Thymus (tissue), 11 donors: ENCODE data around the gene EQTN. TPM values are rescaled to one million over a fixed set of nuclear protein-coding genes. Genes with fewer than 3 reads are reported as not detected.

Experiments
- DNase-seq, 9 donors: peaks; one replicate each; pipeline ENCODE4 v3.0.0-alpha.2; 2013; ENCODE audit warnings: low spot score in 9 of 9, low read depth in 6 of 9, missing footprints in 1 of 9
- H3K27ac ChIP-seq, 2 donors: one replicate each; pipeline ENCODE4 v1.5.1; 2013; ENCODE audit warnings: control low read depth in 1 of 2, low read depth in 1 of 2, low read length in 1 of 2, mild to moderate bottlenecking in 1 of 2, moderate library complexity in 1 of 2
- H3K27me3 ChIP-seq, 2 donors: one replicate each; pipeline ENCODE4 v1.5.1; 2013; ENCODE audit warnings: low read length in 1 of 2; ENCODE audit not compliant: control insufficient read depth in 2 of 2, insufficient read depth in 1 of 2
- H3K36me3 ChIP-seq, 2 donors: one replicate each; pipeline ENCODE4 v1.5.1; 2013; ENCODE audit warnings: low read length in 1 of 2, mild to moderate bottlenecking in 1 of 2, moderate library complexity in 1 of 2; ENCODE audit not compliant: control insufficient read depth in 2 of 2, insufficient read depth in 2 of 2
- H3K4me1 ChIP-seq, 2 donors: one replicate each; pipeline ENCODE4 v1.5.1; 2013; ENCODE audit warnings: low read length in 2 of 2; ENCODE audit not compliant: control insufficient read depth in 2 of 2, insufficient read depth in 2 of 2
- H3K4me3 ChIP-seq, 2 donors: one replicate each; pipeline ENCODE4 v1.5.1; 2013; ENCODE audit warnings: low read length in 2 of 2, control low read depth in 1 of 2, mild to moderate bottlenecking in 1 of 2
- H3K9me3 ChIP-seq, 2 donors: one replicate each; pipeline ENCODE4 v1.5.1; 2013; ENCODE audit warnings: low read length in 1 of 2, mild to moderate bottlenecking in 1 of 2; ENCODE audit not compliant: control insufficient read depth in 2 of 2, insufficient read depth in 1 of 2
- WGBS: extraction: QIAGEN DNeasy Blood & Tissue Kit; methylation state at CpG from one replicate; pipeline ENCODE4 v1.1.7; 2013; 5-methylcytosine and 5-hydroxymethylcytosine counted together
- polyA plus RNA-seq: library from polyadenylated mRNA; stranded (reverse); fragments of 200-250 nt; gene quantifications from one replicate; pipeline ENCODE4 v1.2.3, GENCODE V29; 2013
- total RNA-seq: library from RNA; stranded (reverse); fragments of 120-200 nt; gene quantifications from one replicate; pipeline ENCODE4 v1.2.4, GENCODE V29; 2013
- donor health status: healthy.

Gene EQTN
- total and polyA plus RNA-seq, 2 donors, result 0.05 to 0.21 TPM

DNA sequence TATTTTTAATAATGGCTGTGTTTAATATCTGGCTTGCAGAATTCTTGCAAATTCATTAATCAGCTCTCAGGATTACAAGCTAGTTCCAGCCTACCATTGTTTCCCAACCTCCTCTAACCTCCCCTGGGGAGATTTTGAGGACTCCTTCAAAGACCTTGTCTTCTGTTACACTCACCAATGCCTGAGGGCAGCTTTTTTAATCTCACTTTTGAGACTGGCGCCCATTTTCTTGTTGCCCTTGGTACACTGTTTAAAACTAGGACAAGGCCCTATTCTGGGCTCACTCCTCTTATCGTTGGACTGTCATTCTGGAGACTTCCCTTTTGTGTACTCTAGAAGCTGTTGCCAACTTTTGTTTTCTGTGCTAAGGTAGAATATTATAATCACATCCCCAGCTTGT is 13.6 kb upstream of the EQTN start:
- no peaks in the 10 kb centered on the region for H3K36me3 ChIP-seq
- no peak overlapping the region for H3K27ac ChIP-seq
- WGBS, result 93% methylated on average over 2 of the region's 2 CpGs
- H3K9me3 ChIP-seq, result no peaks in the 10 kb centered on the region
- H3K4me1 ChIP-seq, result no peaks in the 10 kb centered on the region
- H3K27me3 ChIP-seq, result no peaks in the 10 kb centered on the region
- no peak overlapping the region for H3K4me3 ChIP-seq
- DNase-seq, result no peak

GRCh38 chr9:27308691-27309390 is 11.9 kb upstream of the EQTN start:
- Histone ChIP-seq H3K27me3 (no peaks in the 10 kb centered on the region), H3K36me3 (no peaks in the 10 kb centered on the region), H3K4me1 (no peaks in the 10 kb centered on the region), H3K4me3 (no peak overlapping the region), H3K9me3 (no peaks in the 10 kb centered on the region), H3K27ac (no peak overlapping the region)
- 93% methylated on average over 4 of the region's 4 CpGs for WGBS
- DNase-seq, result no peak

DNA sequence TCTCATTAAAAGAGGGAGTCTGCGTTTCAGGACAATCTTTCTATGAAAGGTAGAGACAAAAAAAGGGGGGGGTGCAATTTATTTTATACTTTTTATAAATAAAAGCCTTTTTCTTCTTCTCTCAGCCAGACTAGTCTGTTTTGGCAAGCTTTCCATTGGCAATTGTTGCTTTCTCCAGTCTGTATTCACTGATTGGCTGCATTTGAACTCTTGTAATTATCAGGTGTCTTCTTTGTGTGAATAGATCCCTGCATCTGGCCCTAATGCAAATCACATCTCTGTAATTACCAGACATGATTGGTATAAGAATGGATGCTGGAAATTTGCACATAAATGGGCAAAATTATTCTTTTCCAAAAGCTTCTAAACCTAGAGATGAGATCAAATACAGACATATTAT is 7.6 kb upstream of the EQTN start:
- 93% methylated on average over 1 of the region's 1 CpG for WGBS
- Histone ChIP-seq H3K4me3 (no peak overlapping the region), H3K27me3 (no peaks in the 10 kb centered on the region), H3K36me3 (no peaks in the 10 kb centered on the region), H3K27ac (no peak overlapping the region), H3K9me3 (no peaks in the 10 kb centered on the region), H3K4me1 (no peaks in the 10 kb centered on the region)
- DNase-seq, result no peak

DNA sequence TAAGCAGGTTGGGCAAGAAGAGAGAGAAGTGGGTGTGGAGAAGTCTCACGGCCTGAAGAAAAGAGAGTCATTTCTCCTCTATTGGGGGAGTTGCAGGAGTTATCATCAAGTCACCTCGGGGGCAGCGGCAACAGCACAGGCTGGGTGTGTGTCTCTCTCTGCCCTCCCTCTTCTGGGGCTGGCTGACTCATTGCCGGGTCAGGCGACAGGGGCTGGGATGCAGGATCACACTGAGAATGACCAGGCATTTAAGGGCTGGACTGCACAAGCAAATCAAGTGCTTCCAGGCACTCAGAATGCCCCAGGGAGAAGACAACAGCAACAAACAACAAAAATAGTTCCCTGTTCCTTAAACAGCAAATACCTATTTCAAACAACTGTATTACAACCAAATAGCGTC is 6.3 kb upstream of the EQTN start:
- H3K27me3 ChIP-seq, result no peaks in the 10 kb centered on the region
- no peaks in the 10 kb centered on the region for H3K36me3 ChIP-seq
- H3K27ac ChIP-seq, result no peak overlapping the region
- H3K4me3 ChIP-seq, result no peak overlapping the region
- no peak for DNase-seq
- H3K4me1 ChIP-seq, result no peaks in the 10 kb centered on the region
- no peaks in the 10 kb centered on the region for H3K9me3 ChIP-seq
- 75% methylated on average over 6 of the region's 6 CpGs for WGBS

DNA sequence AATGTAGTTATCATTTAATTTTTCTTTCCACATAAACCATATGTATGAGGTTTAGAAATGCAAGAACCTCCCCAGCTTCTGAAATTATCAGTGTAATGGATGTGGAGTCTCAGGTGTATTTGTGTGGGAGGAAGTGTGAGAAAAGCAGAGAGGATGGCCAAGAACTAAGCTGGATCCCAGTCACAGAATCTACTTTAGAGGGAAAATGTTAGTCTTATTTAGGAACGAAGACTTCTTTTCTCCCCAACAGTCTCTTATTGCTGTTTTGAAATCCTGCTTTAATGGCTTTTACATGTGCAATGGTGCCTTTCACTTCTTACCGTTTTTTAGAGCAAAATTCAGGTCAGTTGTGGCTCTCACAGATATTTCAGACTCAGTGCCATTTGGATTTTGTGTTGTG is 3.0 kb downstream of the EQTN start:
- Histone ChIP-seq H3K9me3 (no peaks in the 10 kb centered on the region), H3K36me3 (no peaks in the 10 kb centered on the region), H3K4me3 (no peak overlapping the region), H3K4me1 (no peaks in the 10 kb centered on the region), H3K27ac (no peak overlapping the region), H3K27me3 (no peaks in the 10 kb centered on the region)
- no peak for DNase-seq
- WGBS, result 84% methylated on average over 2 of the region's 2 CpGs

GRCh38 chr9:27292659-27293405 is 4.1 kb downstream of the EQTN start:
- no peak overlapping the region for H3K27ac ChIP-seq
- H3K36me3 ChIP-seq, result no peaks in the 10 kb centered on the region
- H3K4me1 ChIP-seq, result no peaks in the 10 kb centered on the region
- H3K4me3 ChIP-seq, result no peak overlapping the region
- 95% methylated on average over 7 of the region's 7 CpGs for WGBS
- no peak for DNase-seq
- H3K9me3 ChIP-seq, result no peaks in the 10 kb centered on the region
- H3K27me3 ChIP-seq, result no peaks in the 10 kb centered on the region

DNA sequence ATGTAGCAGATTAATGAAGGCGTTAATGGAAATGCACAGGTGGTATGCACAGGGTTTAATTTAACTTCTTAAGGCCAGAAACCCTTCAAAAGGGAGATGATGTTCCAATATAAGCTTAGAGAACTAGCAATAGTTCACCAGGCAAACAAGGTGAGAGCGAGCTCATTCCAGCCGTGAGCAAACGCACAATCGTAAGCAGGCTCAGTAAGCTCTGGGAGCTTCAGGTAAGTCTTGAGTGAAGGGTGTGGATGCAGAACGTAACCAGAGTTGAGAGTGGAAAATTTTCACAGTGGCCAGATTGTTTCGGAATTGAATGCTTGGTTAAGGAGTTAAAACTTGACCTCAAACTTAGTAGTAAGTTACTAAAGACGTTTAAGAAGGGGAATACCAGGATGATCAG is 5.7 kb downstream of the EQTN start:
- DNase-seq, result no peak
- H3K4me3 ChIP-seq, result no peak overlapping the region
- H3K27me3 ChIP-seq, result no peaks in the 10 kb centered on the region
- no peak overlapping the region for H3K27ac ChIP-seq
- H3K36me3 ChIP-seq, result no peaks in the 10 kb centered on the region
- no peaks in the 10 kb centered on the region for H3K9me3 ChIP-seq
- 92% methylated on average over 8 of the region's 8 CpGs for WGBS
- H3K4me1 ChIP-seq, result no peaks in the 10 kb centered on the region

DNA sequence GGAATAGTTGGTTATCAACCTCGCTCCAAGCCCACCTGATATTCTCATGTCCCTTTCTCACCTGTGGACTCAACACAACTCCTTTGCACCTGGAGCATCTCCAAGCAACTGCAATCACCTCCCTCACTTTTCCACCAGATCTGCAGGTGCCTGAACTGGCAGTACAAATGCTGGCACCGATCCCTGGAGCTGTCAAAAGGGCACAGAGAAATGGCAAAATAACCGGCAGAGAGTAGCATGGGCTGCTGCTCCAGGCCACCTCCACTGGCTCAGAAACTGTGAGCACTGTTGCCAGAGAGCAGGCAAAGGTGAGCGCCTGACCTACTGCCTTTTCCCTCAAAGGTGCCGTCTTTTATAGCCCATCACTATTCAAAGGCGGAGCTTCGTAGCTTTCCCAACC is 14.7 kb downstream of the EQTN start:
- Histone ChIP-seq H3K36me3 (no peaks in the 10 kb centered on the region), H3K27ac (no peak overlapping the region), H3K4me1 (no peaks in the 10 kb centered on the region), H3K9me3 (no peaks in the 10 kb centered on the region), H3K27me3 (no peaks in the 10 kb centered on the region), H3K4me3 (no peak overlapping the region)
- WGBS, result 95% methylated on average over 7 of the region's 7 CpGs
- no peak for DNase-seq

DNA sequence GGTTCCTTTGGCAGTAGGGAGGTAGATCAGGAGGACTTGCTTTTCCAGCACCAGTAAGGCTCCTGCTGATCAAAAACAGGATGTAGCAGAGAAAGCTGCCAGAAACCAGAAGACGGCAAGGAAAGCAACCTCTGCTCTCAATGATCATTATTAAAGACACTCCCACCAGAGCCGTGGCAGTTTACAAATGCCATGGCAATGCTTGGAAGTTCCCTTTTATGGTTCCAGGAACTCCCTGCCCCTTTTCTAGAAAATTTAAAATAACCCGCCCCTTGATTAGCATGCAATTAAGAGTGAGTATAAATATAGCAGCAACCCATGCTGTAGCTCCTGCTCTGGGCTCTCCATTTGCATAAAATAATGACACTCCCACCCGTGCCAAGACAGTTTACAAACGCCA is 16.1 kb downstream of the EQTN start:
- no peaks in the 10 kb centered on the region for H3K36me3 ChIP-seq
- H3K4me3 ChIP-seq, result no peak overlapping the region
- no peak for DNase-seq
- no peak overlapping the region for H3K27ac ChIP-seq
- no peaks in the 10 kb centered on the region for H3K4me1 ChIP-seq
- 30% methylated on average over 5 of the region's 5 CpGs for WGBS
- H3K9me3 ChIP-seq, result no peaks in the 10 kb centered on the region
- H3K27me3 ChIP-seq, result no peaks in the 10 kb centered on the region
